ENCODE results near the gene KCNIP3. TPM values are rescaled to one million over a fixed set of nuclear protein-coding genes. Genes with fewer than 3 reads are reported as not detected.

The KCNIP3 gene
- total RNA-seq, 1 donor from 2014 or later: 3.8 TPM

DNA sequence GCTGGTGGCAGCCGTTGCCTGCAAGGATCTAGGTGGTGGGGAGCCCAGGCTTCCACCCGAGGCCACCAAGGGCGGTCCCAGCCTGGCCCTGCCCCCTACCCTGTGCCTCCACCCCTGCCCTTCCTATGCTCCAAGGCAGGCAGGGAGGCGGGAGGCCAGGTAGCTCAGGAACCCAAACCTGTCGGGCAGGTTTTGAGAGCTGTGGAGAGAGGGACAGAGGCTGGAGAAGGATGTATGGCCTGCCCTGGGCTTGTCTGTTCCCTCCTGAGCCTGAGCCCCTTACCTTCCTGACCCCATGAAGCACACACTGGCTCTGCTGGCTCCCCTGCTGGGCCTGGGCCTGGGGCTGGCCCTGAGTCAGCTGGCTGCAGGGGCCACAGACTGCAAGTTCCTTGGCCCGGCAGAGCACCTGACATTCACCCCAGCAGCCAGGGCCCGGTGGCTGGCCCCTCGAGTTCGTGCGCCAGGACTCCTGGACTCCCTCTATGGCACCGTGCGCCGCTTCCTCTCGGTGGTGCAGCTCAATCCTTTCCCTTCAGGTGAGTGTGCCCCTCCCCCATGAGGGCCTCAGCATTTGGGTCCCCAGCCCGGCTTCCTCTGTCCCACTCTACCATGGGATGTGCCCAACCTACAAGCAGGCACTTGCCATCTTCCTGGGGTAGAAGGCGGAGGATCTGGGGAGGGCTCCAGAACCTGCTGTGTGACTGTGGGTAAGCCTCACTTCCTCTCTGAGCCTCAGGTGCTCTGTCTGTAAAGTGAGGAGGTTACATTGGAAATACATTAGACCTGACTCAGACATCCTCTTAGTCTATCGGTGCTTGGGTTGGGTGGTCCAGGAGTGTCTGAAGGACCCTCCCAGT lies 22.6 kb upstream of the KCNIP3 start, which contains the start of gene PROM2:
PROM2 (plus strand) TSS at position 159 of the 860 bp plus-strand sequence; CDS start at position 296, 137 bp downstream.
- peak; percentile 87 for DNase-seq (ENCODE audit: low spot score)

DNA sequence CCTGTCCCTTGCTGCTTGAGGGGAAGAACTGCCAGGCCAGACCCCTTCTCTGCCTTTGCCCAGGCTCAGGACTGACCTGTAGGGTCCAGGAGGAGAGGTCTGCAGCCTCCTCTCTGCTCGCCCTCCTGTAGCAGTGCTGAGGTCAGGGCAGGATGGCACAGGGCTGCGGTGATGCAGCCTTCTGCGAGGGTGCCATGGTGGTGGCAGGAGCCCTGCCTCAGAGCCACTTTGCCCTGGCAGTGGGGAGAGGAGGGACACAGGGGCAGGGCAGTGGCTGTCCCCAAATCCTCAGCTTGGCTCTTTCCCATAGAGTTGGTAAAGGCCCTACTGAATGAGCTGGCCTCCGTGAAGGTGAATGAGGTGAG lies 22.0 kb upstream of the KCNIP3 start:
- DNase-seq (ENCODE audit: low spot score): peak; percentile 64

DNA sequence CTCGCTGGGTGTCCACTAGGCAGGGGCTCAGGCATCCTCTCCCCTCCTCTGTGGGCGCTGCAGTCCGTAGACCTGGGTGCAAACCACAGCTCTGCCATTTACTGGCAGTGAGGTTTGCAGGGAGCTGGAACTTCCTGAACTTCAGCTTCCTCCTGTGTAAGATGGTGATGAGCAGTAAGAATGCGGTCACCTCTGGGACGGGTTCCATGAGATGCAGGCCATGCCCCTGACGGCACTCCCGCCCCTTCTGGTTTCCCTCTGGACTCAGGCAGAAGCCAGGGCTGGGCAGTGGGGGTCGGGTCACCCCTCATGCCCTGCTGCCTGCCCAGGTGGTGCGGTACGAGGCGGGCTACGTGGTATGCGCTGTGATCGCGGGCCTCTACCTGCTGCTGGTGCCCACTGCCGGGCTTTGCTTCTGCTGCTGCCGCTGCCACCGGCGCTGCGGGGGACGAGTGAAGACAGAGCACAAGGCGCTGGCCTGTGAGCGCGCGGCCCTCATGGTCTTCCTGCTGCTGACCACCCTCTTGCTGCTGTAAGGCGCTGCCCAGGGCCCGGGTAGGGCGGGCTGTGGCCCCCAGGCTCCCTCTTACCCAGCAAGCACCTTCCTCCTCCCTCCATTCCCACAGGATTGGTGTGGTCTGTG lies 21.4 kb upstream of the KCNIP3 start:
- DNase-seq (ENCODE audit: low spot score): peak; percentile 88

DNA sequence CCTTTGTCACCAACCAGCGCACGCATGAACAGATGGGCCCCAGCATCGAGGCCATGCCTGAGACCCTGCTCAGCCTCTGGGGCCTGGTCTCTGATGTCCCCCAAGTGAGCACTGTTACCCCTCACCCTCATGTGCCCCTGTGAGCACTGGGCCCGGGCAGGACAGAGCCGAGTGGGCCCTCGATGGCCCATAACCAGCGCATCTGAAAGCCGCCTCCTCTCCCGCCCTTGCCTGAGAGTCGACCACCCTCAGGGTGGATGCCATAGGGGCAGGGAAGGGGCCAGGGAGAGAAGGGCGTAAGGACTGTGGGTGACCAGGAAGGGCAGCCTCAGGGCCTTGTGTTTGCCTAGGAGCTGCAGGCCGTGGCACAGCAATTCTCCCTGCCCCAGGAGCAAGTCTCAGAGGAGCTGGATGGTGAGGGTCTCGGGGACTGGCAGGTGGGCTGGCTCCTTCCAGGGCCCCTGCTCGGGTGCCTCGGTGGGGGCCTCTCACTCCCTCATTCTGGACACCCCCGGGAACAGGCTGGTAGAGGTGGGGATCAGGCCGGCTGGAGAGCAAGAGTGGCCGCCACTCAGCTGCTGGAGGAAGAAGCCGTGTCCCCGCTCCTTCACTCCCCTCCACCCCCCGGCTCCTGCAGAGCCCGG lies 20.8 kb upstream of the KCNIP3 start:
- DNase-seq (ENCODE audit: low spot score): peak; percentile 82

DNA sequence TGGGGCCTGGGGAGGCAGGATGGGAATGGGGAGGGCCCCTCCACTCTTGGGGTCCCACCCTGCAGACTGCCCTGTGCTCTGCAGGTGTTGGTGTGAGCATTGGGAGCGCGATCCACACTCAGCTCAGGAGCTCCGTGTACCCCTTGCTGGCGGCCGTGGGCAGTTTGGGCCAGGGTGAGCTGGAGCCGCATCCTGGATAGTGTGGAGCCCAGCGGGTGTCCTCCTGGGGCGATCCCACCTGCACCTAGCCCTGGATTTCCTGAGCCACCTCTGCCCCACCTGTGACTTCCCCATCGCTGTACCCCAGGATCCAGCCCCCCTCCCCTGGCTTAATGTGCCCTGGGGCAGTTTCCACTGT lies 20.3 kb upstream of the KCNIP3 start:
- no peak for DNase-seq (ENCODE audit: low spot score)

DNA sequence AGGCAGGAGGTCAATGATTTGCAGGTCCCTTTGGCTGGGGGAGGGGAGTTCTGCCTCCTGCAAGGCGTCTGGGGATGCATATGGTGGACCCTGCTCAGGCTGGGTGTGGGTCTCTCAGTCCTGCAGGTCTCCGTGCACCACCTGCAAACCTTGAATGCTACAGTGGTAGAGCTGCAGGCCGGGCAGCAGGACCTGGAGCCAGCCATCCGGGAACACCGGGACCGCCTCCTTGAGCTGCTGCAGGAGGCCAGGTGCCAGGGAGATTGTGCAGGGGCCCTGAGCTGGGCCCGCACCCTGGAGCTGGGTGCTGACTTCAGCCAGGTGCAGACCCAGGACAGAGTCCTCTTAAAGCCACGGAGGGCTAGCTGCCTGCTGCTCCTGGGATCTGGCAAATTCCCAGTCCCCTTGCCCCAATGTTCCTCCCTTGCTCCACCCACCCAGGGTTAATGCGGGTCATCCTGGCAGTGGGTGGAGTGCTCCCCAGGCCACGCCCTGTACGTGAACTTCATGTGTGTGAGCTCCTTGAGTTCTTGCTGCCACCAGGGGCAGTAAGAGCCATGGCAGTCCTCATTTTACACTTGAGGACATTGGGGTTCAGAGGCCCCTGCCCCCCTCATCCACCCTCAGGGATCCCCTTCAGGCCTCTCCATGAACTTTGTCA lies 19.8 kb upstream of the KCNIP3 start:
- no peak for DNase-seq (ENCODE audit: low spot score)

DNA sequence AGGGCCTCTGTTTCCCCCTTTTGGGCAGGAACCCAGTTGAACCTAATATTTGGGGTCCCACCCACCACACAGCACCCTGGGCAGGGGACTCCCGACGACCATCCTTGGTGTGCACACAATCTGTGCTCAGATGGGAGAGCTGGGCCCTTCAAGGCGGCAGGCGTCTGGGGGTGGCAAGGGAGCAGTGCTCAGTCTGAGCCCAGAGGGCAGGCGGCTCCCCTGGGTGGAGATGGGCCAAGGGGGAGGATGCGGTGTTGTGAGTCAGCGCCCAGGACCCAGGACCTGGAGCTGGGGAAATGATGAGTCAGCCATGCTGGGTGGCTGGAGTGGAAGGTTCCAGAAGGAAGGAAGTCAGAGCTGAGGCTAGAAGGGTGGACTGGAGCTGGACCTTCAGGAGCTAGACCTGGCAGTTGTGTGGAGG lies 19.1 kb upstream of the KCNIP3 start:
- DNase-seq (ENCODE audit: low spot score): no peak

DNA sequence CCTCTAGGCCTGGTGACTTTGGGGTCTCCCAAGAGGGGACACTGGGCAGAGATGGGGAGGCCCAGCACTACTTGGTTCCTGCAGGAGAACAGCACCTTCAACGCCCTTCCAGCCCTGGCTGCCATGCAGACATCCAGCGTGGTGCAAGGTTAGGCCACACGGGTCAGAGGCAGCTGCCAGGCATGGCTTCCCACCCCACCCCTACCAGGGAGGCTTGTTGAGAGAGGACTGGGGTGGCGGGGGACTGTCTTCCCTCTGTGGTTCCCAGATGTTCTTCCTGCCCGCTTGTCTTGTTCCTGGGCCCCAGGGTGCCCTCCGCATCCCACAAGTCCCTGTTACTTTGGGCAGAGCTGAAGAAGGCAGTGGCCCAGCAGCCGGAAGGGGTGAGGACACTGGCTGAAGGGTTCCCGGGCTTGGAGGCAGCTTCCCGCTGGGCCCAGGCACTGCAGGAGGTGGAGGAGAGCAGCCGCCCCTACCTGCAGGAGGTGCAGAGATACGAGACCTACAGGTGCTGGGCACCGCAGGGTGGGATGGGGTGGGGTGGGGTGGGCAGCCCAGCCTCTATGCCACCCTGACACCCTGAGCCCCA lies 18.4 kb upstream of the KCNIP3 start:
- DNase-seq (ENCODE audit: low spot score): no peak

DNA sequence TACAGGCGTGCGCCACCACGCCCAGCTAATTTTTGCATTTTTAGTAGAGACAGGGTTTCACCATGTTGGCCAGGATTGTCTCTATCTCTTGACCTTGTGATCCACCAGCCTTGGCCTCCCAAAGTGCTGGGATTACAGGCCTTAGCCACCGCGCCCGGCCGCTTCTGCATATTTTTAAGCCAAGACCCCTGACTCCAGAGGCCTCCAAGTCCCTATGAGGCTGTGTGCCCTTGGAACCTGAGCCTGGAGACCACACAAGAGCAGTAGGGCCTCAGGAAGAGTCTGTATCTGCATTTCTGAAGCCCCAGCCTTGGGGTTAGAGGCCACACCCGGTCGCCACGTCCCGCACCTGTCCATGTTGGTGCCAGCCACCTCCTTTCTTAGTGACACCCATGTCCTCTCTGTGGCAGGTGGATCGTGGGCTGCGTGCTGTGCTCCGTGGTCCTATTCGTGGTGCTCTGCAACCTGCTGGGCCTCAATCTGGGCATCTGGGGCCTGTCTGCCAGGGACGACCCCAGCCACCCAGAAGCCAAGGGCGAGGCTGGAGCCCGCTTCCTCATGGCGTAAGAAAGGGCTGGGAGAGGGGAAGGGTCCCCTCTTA lies 17.6 kb upstream of the KCNIP3 start:
- no peak for DNase-seq (ENCODE audit: low spot score)

DNA sequence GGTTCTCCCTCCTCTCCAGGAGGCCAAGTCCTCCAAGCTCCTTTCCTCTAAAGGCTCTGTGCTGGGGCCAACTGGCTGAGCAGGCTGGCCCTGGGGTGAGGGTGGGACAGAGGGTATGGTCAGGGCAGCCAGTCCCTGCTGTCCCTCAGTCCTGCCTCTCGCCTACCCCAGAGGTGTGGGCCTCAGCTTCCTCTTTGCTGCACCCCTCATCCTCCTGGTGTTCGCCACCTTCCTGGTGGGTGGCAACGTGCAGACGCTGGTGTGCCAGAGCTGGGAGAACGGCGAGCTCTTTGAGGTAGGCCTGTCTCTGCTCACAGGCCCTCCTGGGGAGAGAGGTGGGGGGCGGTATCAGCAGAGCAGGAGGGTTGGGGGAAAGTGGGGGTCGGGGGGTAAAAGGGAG lies 16.1 kb upstream of the KCNIP3 start:
- DNase-seq (ENCODE audit: low spot score): no peak

DNA sequence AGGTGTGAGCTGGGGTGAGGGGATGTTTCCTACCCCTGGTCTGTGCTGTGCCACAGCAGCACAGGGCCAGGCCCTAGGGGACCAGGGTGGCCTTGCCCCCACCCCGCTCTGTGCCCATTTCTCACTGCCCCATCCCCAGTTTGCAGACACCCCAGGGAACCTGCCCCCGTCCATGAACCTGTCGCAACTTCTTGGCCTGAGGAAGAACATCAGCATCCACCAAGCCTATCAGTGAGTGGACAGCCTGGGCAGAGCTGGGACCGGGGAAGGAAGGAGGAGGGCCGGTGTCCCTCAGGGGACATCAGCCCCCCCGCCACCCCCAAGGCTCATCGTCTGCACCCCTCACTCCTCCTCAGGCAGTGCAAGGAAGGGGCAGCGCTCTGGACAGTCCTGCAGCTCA lies 15.4 kb upstream of the KCNIP3 start:
- DNase-seq (ENCODE audit: low spot score): no peak

DNA sequence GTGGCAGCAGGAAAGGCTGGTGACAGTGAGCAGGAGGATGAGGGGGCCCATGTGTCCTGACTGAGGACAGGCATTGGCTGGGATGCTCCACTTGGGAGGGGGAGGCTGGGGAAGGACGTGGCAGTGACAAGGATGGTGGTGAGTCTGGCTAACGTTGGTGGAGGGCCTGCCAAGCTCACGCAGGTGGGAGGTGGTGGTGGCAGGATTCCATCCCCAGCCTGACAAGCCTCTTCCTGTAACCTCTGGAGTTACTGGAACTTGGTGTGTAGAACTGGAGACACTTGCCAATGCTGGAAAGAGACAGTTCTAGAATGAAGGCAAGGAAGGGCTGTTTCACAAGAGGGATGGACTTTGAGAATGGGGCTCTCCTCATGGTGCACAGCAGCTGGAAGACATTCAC lies 14.7 kb upstream of the KCNIP3 start:
- no peak for DNase-seq (ENCODE audit: low spot score)

DNA sequence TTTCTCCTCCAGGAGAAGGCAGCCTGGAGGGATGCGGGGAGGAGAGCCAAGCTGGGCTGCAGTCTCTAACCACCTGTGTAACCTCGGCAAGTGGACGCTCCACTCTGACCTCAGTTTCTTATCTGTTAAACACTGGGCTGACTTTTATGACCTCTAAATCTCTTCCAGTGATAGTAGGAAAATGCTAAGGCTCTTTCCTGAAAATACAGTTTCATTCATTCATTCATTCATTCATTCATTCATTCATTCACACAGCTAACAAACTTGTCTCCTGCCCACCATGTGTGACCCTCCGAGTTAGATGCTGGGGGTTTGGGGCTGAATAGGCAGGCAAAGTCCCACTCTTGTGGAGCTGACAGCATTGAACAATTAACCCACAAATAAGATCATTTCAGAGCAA lies 13.6 kb upstream of the KCNIP3 start:
- no peak for DNase-seq (ENCODE audit: low spot score)

DNA sequence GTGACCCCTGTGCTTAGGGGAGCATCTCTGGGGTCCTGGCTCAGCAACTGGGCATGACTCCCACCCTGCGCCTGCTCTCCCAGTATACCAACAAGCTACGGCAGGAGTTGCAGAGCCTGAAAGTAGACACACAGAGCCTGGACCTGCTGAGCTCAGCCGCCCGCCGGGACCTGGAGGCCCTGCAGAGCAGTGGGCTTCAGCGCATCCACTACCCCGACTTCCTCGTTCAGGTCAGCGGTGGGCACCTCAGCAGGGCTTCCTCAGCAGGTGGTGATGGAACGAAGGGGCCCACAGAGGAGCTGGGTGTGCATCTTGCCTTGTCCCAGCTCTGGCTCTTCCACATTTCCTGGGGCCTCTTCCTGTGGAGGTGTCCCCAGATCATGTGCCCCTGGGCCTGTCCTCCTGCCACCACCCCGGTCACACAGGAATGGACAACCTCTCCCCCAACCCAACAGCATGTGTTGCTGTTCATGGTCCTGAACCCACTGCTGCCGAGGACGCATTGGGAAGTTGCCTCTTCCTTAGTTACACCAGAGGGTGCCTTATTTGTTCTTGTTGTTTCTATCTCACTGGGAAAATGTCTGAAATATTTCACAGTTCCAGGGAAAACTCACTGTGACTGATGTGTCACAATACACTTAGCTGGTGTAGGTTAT lies 12.1 kb upstream of the KCNIP3 start:
- no peak for DNase-seq (ENCODE audit: low spot score)

DNA sequence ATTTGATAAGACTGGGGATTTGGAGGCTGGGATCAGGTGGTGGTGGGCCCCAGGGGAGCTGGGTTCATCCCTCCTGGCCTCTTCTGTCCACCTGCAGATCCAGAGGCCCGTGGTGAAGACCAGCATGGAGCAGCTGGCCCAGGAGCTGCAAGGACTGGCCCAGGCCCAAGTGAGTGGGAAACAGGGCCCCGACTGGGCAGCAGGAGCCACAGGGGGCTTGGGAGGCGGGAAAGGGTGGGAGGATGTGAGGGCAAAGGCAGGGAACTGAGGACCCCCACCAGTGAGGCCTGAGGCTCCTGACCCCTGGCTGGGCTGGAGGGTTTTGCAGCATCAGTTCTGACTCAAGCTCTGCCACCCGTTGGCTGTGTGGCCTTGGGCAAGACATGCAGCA lies 11.6 kb upstream of the KCNIP3 start:
- no peak for DNase-seq (ENCODE audit: low spot score)

DNA sequence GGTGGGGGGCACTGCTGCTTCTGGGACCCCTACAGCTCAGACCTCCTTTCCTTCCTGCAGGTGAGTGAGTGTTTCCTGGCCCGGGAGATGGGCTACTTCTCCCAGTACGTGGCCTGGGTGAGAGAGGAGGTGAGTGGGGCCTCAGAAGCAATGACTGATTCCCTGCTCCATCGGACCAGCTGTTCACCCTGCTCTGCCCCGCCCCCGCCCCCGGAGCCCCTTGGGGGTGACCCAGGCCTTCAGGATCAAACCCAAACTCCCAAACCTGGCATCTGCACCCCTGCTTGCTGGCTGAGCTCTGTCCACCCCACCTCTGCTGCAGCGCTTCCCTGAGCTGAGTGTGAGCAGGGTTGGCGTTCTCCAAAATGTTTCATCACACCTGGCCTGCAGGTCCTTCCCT lies 9.8 kb upstream of the KCNIP3 start:
- no peak for DNase-seq (ENCODE audit: low spot score)

DNA sequence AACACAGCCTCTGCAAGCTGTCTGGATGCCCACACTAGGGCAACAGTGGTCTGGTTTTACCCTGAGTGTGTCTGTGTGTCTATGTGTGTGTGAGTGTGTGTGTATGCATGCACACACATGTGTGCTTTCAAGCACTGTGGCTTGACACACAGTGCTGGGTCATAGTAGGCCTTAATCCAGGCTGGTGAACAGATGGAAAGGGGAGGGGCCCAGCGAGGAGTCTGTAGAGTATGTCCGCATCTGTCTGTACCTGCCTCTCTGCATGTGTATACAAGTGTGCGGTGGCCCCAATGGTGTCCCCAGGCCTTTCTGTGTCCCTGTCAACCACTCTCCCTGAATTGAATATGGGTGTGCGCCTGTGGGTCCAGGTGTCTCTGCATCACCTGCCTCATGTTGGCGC lies 9.3 kb upstream of the KCNIP3 start:
- no peak for DNase-seq (ENCODE audit: low spot score)

DNA sequence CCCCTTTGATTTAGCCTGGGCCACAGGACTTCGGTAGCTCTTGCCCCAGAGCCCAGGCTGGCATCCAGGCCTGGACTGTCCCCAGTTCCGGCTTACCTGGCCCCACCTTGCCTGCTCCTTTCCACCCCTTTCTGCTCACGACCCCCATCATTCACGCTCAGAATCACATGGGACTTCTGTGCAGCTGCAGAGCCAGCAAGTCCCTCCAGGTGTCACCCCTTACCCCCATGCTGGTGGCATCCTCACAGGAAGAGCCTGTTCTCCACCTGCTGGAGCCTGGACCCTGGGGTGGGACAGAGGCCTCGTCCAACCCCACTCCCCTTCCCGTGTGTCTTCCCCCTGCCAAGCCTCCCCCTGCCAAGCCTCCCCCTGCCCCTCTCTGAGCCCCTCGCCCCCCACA lies 7.9 kb upstream of the KCNIP3 start:
- DNase-seq (ENCODE audit: low spot score): no peak

DNA sequence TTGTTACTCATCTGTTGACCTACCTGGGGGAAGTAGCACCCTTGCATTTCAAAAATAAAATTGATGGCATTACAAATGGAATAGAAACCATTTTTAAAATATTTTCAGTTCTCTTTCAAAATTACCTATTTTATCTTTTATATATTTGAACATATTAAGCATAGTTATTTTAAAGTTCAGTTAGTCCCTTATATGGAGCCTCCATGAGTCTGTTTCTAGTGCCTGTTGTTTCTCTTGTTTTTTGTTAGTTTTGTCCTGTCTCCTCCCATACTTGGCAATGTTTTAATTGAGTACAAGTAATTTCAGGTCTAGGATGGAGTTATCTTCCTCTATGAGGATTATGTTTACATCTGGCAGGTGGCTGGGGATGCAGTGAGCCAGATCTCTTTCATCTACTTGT lies 5.9 kb upstream of the KCNIP3 start:
- DNase-seq (ENCODE audit: low spot score): no peak

DNA sequence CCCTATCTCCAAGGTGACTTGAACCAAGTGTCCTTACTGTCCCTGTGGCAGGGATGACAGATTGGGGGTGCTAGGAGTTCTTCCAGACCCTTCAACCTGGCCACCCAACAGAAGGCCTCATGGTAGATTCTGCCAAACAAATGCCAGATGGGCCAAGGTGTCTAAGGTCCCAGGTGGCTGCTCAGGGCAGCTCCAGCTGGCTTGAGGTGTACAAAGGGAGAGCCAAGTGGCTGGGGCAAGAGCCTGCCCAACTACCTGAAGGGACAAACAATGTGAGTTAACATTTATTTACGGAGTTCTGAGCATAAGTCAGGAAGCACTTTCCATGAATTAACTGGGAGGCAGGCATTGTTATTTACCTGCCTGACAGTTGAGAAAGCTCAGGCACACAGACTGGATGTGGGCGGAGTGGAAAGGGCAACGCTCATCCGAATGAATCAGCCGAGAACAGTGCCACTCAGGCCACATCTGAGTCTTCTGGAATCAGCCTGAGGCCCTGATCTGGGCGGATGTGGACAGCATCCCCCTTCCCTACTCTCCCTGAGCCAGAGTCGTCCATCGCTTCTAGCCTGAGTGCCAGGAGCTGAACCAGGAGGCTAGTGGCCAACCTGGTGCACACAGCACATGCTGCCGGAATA lies 4.4 kb upstream of the KCNIP3 start:
- no peak for DNase-seq (ENCODE audit: low spot score)

Data from mesenteric fat pad (tissue), 1 donor.